ENCODE measurements around the gene C1QTNF12.

DNA sequence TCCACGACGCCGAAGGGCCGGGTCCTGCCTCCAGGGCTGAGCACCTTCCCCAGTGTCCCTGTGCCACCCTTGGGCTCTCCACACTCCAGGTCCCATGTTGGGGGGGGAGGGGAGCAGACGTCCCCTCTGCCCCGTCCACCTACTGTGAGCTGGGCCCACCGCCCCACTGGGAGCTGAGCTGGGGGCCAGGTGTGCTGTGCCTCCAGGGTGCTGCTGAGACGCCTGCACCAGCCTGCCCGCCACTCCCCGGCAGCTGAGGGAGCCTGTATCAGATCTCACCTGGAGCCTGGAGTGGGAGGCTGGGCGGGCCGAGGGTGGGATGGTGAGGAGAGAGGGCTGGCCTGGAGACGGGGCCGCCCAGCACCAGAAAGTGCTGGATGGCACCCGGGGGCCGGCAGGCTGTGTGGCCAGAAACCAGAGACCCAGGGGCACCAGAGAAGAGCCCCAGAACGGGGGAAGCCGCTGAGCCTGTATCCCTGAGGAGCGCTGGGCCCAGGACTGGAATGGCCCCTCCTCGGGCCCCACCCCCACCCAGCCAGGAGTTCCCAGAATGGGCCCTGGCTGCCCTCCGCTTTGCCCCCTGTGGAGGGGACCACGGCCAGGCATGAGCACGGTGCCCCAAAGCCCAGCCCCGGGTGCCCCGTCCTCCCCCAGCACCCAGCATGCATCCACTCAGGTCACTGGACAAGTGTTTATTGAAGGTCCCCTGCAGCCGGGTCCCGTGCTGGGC is 43.5 kb downstream of the C1QTNF12 start:
- TF ChIP-seq, protein P1, sequence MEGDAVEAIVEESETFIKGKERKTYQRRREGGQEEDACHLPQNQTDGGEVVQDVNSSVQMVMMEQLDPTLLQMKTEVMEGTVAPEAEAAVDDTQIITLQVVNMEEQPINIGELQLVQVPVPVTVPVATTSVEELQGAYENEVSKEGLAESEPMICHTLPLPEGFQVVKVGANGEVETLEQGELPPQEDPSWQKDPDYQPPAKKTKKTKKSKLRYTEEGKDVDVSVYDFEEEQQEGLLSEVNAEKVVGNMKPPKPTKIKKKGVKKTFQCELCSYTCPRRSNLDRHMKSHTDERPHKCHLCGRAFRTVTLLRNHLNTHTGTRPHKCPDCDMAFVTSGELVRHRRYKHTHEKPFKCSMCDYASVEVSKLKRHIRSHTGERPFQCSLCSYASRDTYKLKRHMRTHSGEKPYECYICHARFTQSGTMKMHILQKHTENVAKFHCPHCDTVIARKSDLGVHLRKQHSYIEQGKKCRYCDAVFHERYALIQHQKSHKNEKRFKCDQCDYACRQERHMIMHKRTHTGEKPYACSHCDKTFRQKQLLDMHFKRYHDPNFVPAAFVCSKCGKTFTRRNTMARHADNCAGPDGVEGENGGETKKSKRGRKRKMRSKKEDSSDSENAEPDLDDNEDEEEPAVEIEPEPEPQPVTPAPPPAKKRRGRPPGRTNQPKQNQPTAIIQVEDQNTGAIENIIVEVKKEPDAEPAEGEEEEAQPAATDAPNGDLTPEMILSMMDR (conservative IDR thresholded peaks at IDR 0.05; ENCODE audit: low read depth in 2 of 2), result no peak
- TF ChIP-seq CREB1 (CRISPR knock-in tag; IDR thresholded peaks at IDR 0.05; ENCODE audit: low read depth) (no peak), POLR2AphosphoS5 (IDR thresholded peaks at IDR 0.05; ENCODE audit: low read depth) (no peak), STAT1 (IDR thresholded peaks at IDR 0.05; ENCODE audit: unreplicated experiment) (no peak), EZH2 (IDR thresholded peaks at IDR 0.05; ENCODE audit: low read depth, unreplicated experiment) (no peak), EZH2phosphoT487 (IDR thresholded peaks at IDR 0.05; ENCODE audit: unreplicated experiment) (no peak), JUNB (IDR thresholded peaks at IDR 0.05; ENCODE audit: unreplicated experiment) (no peak), ZNF331 (CRISPR knock-in tag; IDR thresholded peaks at IDR 0.05; ENCODE audit: low read depth) (no peak), NANOG (IDR thresholded peaks at IDR 0.05; ENCODE audit: borderline replicate concordance) (no peak)
- TF ChIP-seq, protein P2, sequence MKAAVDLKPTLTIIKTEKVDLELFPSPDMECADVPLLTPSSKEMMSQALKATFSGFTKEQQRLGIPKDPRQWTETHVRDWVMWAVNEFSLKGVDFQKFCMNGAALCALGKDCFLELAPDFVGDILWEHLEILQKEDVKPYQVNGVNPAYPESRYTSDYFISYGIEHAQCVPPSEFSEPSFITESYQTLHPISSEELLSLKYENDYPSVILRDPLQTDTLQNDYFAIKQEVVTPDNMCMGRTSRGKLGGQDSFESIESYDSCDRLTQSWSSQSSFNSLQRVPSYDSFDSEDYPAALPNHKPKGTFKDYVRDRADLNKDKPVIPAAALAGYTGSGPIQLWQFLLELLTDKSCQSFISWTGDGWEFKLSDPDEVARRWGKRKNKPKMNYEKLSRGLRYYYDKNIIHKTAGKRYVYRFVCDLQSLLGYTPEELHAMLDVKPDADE (IDR thresholded peaks at IDR 0.05), result no peak
- TF ChIP-seq, protein P3, sequence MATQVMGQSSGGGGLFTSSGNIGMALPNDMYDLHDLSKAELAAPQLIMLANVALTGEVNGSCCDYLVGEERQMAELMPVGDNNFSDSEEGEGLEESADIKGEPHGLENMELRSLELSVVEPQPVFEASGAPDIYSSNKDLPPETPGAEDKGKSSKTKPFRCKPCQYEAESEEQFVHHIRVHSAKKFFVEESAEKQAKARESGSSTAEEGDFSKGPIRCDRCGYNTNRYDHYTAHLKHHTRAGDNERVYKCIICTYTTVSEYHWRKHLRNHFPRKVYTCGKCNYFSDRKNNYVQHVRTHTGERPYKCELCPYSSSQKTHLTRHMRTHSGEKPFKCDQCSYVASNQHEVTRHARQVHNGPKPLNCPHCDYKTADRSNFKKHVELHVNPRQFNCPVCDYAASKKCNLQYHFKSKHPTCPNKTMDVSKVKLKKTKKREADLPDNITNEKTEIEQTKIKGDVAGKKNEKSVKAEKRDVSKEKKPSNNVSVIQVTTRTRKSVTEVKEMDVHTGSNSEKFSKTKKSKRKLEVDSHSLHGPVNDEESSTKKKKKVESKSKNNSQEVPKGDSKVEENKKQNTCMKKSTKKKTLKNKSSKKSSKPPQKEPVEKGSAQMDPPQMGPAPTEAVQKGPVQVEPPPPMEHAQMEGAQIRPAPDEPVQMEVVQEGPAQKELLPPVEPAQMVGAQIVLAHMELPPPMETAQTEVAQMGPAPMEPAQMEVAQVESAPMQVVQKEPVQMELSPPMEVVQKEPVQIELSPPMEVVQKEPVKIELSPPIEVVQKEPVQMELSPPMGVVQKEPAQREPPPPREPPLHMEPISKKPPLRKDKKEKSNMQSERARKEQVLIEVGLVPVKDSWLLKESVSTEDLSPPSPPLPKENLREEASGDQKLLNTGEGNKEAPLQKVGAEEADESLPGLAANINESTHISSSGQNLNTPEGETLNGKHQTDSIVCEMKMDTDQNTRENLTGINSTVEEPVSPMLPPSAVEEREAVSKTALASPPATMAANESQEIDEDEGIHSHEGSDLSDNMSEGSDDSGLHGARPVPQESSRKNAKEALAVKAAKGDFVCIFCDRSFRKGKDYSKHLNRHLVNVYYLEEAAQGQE (IDR thresholded peaks at IDR 0.05; ENCODE audit: unreplicated experiment), result no peak
